BE2C (cell line): ENCODE results near the gene SEMA5B.

Source experiments
- DNase-seq: peaks from one replicate; pipeline ENCODE4 v3.0.0-alpha.2; 2020
- H3K27me3 ChIP-seq: fragments of 250-450 bp; sonication (Bioruptor Pico); 2 replicates; pipeline ENCODE4 v1.5.1; 2020; ENCODE audit warnings: mild to moderate bottlenecking
- H3K36me3 ChIP-seq: fragments of 250-450 bp; sonication (Bioruptor Pico); 2 replicates; pipeline ENCODE4 v1.5.1; 2020; ENCODE audit warnings: mild to moderate bottlenecking
- H3K4me1 ChIP-seq: fragments of 250-450 bp; sonication (Bioruptor Pico); 2 replicates; pipeline ENCODE4 v1.5.1; 2020
- H3K4me3 ChIP-seq: 2 replicates; pipeline ENCODE4 v1.5.1; 2011; ENCODE audit warnings: low read depth, low read length
- H3K9me3 ChIP-seq: fragments of 250-450 bp; sonication (Bioruptor Pico); 2 replicates; pipeline ENCODE4 v1.5.1; 2020
- TF ChIP-seq, protein P1 (sequence below): IDR thresholded peaks from 2 replicates; pipeline ENCODE4 v1.5.1; 2012; ENCODE audit warnings: mild to moderate bottlenecking, low read depth, low read length

Gene SEMA5B

DNA sequence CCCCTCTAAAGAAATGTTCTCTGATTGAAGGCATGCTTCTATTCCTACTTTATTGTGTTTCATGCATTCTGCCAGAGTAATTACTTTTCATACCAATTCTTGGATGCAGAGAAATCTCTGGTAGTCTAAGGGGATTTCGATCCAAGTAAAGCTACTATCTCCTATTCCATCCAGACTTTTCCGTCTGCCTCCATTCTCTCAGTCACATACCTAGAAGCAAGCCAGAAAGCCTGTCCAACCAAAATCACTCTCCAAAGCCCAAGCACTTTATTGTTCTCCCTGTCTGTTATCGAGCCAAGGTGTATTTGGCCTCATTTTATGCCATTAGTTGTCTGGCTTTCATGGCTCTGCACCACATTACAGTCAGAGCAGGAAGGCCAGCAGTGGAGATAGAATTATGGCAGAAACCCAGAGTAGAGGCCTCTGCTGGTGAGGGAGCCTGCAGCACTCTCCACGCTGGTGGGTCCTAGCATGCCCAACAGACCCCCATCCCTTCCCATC, 136.8 kb downstream of the SEMA5B start:
- no peak for DNase-seq
- peaks cover 22% of the 10 kb centered on the region for H3K4me1 ChIP-seq

DNA sequence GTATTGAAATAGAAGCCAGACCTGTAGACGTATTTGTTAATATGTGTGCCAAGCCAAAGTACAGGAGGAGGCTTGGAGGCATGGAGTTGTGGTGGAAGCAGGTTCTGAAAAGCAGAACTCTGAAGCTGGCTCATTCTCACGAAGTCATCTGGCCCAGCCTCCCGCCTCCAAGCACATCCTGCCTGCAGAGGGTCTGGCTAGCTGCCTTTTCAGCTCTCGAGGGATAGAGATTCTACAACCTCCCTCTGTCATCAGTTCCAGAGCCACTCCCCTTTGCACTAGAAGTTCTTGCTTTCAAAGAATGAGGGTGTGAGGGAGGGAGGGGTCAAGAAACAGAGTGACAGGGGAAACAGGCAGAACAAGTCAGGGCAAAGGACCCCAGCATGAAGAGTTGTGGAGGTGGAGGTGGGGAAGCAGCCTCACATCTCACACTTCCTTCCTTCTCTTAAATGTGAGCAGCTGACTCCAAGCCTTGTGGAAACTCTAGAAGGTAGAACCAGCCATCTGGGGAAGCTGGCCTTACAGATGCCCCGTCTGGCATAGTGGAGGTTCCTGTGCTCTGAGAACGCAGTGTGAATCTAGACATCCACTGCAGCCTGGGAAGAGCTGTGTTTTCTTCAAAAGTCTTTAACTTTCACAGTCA, 137.4 kb downstream of the SEMA5B start:
- no peak overlapping the region for H3K4me3 ChIP-seq
- peaks cover 22% of the 10 kb centered on the region for H3K4me1 ChIP-seq
- no peaks in the 10 kb centered on the region for H3K27me3 ChIP-seq
- DNase-seq, result peak; percentile 45
- no peaks in the 10 kb centered on the region for H3K36me3 ChIP-seq
- no peaks in the 10 kb centered on the region for H3K9me3 ChIP-seq
- TF ChIP-seq, protein P1, sequence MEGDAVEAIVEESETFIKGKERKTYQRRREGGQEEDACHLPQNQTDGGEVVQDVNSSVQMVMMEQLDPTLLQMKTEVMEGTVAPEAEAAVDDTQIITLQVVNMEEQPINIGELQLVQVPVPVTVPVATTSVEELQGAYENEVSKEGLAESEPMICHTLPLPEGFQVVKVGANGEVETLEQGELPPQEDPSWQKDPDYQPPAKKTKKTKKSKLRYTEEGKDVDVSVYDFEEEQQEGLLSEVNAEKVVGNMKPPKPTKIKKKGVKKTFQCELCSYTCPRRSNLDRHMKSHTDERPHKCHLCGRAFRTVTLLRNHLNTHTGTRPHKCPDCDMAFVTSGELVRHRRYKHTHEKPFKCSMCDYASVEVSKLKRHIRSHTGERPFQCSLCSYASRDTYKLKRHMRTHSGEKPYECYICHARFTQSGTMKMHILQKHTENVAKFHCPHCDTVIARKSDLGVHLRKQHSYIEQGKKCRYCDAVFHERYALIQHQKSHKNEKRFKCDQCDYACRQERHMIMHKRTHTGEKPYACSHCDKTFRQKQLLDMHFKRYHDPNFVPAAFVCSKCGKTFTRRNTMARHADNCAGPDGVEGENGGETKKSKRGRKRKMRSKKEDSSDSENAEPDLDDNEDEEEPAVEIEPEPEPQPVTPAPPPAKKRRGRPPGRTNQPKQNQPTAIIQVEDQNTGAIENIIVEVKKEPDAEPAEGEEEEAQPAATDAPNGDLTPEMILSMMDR, result no peak

More for the DNA sequence above, 136.8 kb downstream of the SEMA5B start:
- Histone ChIP-seq H3K36me3 (no peaks in the 10 kb centered on the region), H3K27me3 (no peaks in the 10 kb centered on the region), H3K9me3 (no peaks in the 10 kb centered on the region), H3K4me3 (no peak overlapping the region)
- TF ChIP-seq, protein P1, result no peak

DNA sequence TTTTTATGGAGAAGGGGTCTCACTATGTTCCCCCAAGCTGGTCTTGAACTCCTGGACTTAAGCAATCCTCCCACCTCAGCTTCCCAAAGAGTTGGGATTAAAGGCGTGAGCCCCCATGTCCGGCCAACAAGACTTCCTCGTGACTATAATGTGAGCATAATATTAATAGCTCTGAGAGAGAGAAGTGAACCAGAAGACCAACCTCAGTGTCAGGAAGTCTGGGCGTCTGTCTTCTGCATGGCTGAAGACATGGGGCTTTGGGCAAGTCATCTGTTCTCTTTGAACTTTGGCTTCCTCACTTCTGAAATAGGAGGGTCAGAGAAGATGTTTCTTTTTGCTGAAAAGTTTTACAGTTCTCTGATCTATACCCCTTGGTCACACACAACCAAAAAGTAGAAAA, 140.6 kb downstream of the SEMA5B start:
- Histone ChIP-seq H3K36me3 (no peaks in the 10 kb centered on the region), H3K4me1 (peaks cover 18% of the 10 kb centered on the region), H3K9me3 (no peaks in the 10 kb centered on the region), H3K4me3 (no peak overlapping the region), H3K27me3 (no peaks in the 10 kb centered on the region)
- TF ChIP-seq, protein P1, result no peak
- no peak for DNase-seq

DNA sequence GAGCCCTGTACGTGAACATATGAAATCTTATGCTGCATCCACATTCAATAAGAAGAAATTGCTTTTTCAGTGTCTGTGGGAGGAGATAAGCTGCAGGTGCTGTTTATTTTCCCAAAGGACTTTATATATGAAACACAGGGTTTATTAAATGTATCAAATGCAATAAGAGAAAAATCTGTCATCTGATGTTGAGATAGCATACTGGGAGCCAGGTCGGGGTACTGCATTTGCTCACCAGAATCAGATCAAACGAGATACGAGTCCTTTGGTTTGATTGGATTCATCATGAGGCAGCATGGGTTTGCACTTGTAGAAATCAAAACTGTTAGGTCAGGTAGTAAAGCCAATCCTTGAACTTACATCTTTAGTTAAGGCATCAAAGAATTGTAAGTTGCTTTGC, 141.3 kb downstream of the SEMA5B start:
- Histone ChIP-seq H3K4me1 (peaks cover 18% of the 10 kb centered on the region), H3K9me3 (no peaks in the 10 kb centered on the region), H3K4me3 (no peak overlapping the region), H3K27me3 (no peaks in the 10 kb centered on the region), H3K36me3 (no peaks in the 10 kb centered on the region)
- TF ChIP-seq, protein P1, result no peak
- DNase-seq, result no peak

DNA sequence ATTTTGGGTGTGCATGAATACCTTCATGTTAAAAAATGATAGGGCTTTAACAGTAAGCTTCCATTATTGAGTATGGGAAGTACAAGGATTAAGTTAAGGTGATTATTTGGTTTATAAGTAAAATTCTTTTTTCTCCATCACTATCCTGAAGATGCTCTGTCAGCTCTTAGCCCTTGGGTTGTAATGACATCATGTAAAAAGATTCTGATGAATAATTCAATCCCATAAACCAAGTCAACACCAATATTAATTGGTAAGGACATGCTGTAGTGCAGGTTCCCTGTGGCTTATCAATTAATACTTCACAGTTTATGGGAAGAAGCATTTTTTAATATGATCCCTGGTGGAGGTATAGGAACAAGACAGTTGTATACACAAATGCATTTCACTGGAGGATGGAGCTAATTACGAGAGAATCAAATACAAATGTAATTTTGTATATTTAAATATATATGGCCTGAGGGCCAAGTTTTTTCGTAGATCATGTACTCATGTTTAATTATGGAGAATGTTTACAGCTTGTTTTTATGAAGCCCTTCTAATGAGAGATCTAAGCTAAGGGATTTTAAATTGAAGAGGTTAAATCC, 145.1 kb downstream of the SEMA5B start:
- no peaks in the 10 kb centered on the region for H3K36me3 ChIP-seq

More for the DNA sequence above, 145.1 kb downstream of the SEMA5B start:
- no peak for DNase-seq
- peaks cover 8% of the 10 kb centered on the region for H3K4me1 ChIP-seq
- H3K27me3 ChIP-seq, result no peaks in the 10 kb centered on the region
- H3K9me3 ChIP-seq, result no peaks in the 10 kb centered on the region
- H3K4me3 ChIP-seq, result no peak overlapping the region
- TF ChIP-seq, protein P1, result no peak
